Ishikawa (cell line): Measurements from ENCODE around the gene SLC8A1.

Experiments used
- CEBPB ChIP-seq: IDR thresholded peaks from 2 replicates; pipeline ENCODE4 v1.6.1; 2012
- CREB1 ChIP-seq: IDR thresholded peaks from 2 replicates; pipeline ENCODE4 v1.6.1; 2012; ENCODE audit warnings: low read depth
- EGR1 ChIP-seq: IDR thresholded peaks from 2 replicates; pipeline ENCODE4 v1.6.1; 2012
- EP300 ChIP-seq: IDR thresholded peaks from 2 replicates; pipeline ENCODE4 v1.6.1; 2012; ENCODE audit warnings: borderline replicate concordance
- FOXM1 ChIP-seq: IDR thresholded peaks from 2 replicates; pipeline ENCODE4 v1.6.1; 2012; ENCODE audit warnings: low read depth, borderline replicate concordance
- NFIC ChIP-seq: IDR thresholded peaks from 2 replicates; pipeline ENCODE4 v1.6.1; 2012
- RAD21 ChIP-seq: IDR thresholded peaks from 2 replicates; pipeline ENCODE4 v1.6.1; 2012; ENCODE audit warnings: low read depth
- TAF1 ChIP-seq: IDR thresholded peaks from 2 replicates; pipeline ENCODE4 v1.6.1; 2012; ENCODE audit warnings: low read depth, mild to moderate bottlenecking
- TCF12 ChIP-seq: IDR thresholded peaks from 2 replicates; pipeline ENCODE4 v1.6.1; 2012; ENCODE audit warnings: low read depth
- TEAD4 ChIP-seq: IDR thresholded peaks from 2 replicates; pipeline ENCODE4 v1.6.1; 2012
- YY1 ChIP-seq: IDR thresholded peaks from 2 replicates; pipeline ENCODE4 v1.6.1; 2012; ENCODE audit warnings: low read depth
- ZBTB7A ChIP-seq: IDR thresholded peaks from 2 replicates; pipeline ENCODE4 v1.6.1; 2012; ENCODE audit warnings: low read depth
- TF ChIP-seq, protein P1 (sequence below): IDR thresholded peaks from 2 replicates; pipeline ENCODE4 v1.6.1; 2012
- TF ChIP-seq, protein P2 (sequence below): IDR thresholded peaks from 2 replicates; pipeline ENCODE4 v1.6.1; 2012
- TF ChIP-seq, protein P3 (sequence below): IDR thresholded peaks from 2 replicates; pipeline ENCODE4 v1.6.1; 2012; ENCODE audit warnings: low read depth, mild to moderate bottlenecking

SLC8A1 gene

DNA sequence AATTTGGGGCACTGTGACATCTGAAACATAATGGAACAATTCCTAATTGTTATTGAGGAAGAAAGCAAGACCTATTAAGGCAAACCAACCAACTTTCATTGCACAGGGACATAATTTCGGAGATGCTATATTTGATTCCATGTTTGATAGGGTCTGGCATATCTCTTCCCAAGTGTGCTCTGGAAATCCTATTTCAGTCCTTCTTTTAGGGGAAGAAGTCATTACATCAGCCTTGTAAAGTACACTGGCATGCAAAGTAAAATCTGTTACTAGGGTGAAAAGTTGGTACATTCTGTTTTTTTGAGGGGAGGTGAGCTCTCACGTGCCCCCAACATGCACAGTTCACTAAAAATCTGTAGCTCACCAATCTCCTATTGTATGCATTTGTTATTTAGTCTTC, 172.4 kb downstream of the SLC8A1 start:
- no peak for TF ChIP-seq TAF1
- TF ChIP-seq ZBTB7A = no peak
- no peak for TF ChIP-seq TEAD4
- no peak for TF ChIP-seq FOXM1
- TF ChIP-seq EP300 = no peak
- TF ChIP-seq, protein P1, sequence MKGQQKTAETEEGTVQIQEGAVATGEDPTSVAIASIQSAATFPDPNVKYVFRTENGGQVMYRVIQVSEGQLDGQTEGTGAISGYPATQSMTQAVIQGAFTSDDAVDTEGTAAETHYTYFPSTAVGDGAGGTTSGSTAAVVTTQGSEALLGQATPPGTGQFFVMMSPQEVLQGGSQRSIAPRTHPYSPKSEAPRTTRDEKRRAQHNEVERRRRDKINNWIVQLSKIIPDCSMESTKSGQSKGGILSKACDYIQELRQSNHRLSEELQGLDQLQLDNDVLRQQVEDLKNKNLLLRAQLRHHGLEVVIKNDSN = no peak
- TF ChIP-seq NFIC = no peak
- TF ChIP-seq, protein P2, sequence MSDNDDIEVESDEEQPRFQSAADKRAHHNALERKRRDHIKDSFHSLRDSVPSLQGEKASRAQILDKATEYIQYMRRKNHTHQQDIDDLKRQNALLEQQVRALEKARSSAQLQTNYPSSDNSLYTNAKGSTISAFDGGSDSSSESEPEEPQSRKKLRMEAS = no peak
- TF ChIP-seq, protein P3, sequence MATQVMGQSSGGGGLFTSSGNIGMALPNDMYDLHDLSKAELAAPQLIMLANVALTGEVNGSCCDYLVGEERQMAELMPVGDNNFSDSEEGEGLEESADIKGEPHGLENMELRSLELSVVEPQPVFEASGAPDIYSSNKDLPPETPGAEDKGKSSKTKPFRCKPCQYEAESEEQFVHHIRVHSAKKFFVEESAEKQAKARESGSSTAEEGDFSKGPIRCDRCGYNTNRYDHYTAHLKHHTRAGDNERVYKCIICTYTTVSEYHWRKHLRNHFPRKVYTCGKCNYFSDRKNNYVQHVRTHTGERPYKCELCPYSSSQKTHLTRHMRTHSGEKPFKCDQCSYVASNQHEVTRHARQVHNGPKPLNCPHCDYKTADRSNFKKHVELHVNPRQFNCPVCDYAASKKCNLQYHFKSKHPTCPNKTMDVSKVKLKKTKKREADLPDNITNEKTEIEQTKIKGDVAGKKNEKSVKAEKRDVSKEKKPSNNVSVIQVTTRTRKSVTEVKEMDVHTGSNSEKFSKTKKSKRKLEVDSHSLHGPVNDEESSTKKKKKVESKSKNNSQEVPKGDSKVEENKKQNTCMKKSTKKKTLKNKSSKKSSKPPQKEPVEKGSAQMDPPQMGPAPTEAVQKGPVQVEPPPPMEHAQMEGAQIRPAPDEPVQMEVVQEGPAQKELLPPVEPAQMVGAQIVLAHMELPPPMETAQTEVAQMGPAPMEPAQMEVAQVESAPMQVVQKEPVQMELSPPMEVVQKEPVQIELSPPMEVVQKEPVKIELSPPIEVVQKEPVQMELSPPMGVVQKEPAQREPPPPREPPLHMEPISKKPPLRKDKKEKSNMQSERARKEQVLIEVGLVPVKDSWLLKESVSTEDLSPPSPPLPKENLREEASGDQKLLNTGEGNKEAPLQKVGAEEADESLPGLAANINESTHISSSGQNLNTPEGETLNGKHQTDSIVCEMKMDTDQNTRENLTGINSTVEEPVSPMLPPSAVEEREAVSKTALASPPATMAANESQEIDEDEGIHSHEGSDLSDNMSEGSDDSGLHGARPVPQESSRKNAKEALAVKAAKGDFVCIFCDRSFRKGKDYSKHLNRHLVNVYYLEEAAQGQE = no peak
- TF ChIP-seq EGR1 = no peak
- TF ChIP-seq YY1 = no peak
- TF ChIP-seq TCF12 = no peak
- TF ChIP-seq CEBPB = no peak
- TF ChIP-seq RAD21 = no peak
- TF ChIP-seq CREB1 = no peak

DNA sequence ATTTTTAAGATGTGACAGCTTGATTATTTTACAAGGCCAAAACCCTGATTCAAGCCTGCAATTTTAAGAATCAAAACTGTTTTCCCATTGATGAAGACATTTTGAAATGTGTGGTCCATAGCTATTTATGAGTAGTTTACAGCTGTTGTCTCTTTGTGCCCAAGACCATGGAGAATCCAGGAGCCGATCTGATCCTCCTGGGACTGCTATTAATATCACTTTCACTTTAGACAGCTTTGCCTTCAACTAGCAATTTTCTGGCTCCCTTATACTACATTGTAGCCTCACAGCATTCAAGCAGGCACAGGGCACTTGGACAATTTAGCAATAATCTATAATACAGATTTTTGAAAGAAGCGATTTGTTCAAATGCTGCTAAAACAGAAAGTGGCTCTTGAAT, 172.9 kb downstream of the SLC8A1 start:
- TF ChIP-seq TEAD4 (no peak), YY1 (no peak), NFIC (no peak), EGR1 (no peak), TAF1 (no peak), FOXM1 (no peak), TCF12 (no peak), ZBTB7A (no peak), RAD21 (no peak)
- TF ChIP-seq, protein P2 = no peak

DNA sequence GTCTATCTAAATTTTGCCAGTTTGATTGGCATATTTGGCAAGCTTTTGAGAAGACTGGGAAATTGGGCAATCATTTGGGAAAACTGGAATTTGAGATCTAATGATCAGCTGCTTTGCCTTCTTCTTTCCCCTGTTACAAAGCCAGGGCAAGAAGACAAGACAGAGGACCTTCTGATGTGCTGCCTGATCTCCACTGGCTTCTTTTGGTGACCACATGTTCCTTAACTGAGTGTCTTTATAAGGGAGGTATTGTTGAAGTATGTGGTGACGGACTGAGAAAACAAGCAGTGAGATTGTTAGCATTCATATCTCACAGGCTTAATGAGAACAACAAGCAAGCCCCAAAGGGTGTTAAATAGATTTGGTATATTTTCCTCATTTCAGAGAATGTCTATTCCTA, 175.8 kb downstream of the SLC8A1 start:
- TF ChIP-seq NFIC = no peak
- TF ChIP-seq, protein P1 = no peak
- TF ChIP-seq ZBTB7A = no peak
- TF ChIP-seq, protein P2 = no peak
- TF ChIP-seq FOXM1 = no peak

DNA sequence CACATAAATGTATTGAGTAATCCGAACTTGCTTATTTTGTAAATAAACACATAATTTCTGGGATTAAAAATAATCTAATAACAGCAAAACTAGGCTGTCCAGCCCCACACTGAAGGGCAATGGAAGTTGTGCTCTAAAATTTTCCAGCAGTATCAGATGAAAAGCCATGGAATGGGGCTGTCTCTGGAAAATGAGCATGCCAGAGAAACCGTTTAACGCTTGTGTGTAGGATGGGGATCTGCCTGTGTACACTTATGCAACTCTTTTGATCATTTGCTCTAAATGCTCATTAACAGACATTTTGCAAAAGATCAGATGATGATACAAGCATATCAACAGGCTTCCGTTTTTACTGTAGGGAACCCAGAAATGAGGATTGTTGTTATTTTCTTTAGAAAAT, 177.6 kb downstream of the SLC8A1 start:
- TF ChIP-seq TEAD4 (no peak), RAD21 (no peak), CREB1 (no peak), EGR1 (no peak), YY1 (no peak), ZBTB7A (no peak), NFIC (no peak), TCF12 (no peak), TAF1 (no peak), FOXM1 (no peak), CEBPB (no peak), EP300 (no peak)
- TF ChIP-seq, protein P1 = no peak
- TF ChIP-seq, protein P3 = no peak
- TF ChIP-seq, protein P2 = no peak

DNA sequence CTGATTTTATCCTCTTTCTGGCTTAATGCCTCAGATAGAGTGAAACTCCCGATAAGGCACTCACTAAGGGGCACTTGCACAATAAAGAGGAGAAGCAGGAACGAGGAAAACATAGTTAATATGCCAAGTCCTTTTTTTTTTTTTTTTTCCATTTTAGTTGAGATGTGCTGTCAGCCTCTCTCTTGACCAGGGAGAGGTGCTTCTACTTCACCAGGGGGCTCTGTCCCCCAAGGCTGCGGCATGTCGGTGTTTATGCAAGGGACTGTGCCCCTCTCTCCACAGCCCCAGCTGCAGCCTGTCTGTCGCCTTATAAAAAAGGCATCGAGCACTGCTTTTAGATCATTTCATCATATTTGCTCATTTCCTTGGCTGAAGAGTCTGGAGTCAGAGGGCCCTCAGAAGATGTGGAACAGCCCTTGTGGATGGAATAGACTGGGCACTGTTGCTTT, 178.1 kb downstream of the SLC8A1 start:
- no peak for TF ChIP-seq EGR1
- no peak for TF ChIP-seq TAF1
- TF ChIP-seq, protein P2 = no peak
- TF ChIP-seq YY1 = no peak
- TF ChIP-seq NFIC = no peak
- no peak for TF ChIP-seq ZBTB7A
- TF ChIP-seq EP300 = no peak
- no peak for TF ChIP-seq RAD21
- no peak for TF ChIP-seq FOXM1
- no peak for TF ChIP-seq CEBPB
- TF ChIP-seq CREB1 = no peak
- TF ChIP-seq TEAD4 = no peak
